ENCODE measurements around the gene ADAT2. TPM values are rescaled to one million over a fixed set of nuclear protein-coding genes. Genes with fewer than 3 reads are reported as not detected.
"Not testable (repeated sequence)": the region's sequence is repeated elsewhere in the genome, so short reads cannot be mapped to it uniquely, and the experiment has no call there.

The ADAT2 gene
- total and polyA plus RNA-seq, 8 donors, result 8.8 to 38.9 (median 32.2) TPM

GRCh38 chr6:143476545-143476944, 26.1 kb upstream of the ADAT2 start:
- ATAC-seq, result no peak

DNA sequence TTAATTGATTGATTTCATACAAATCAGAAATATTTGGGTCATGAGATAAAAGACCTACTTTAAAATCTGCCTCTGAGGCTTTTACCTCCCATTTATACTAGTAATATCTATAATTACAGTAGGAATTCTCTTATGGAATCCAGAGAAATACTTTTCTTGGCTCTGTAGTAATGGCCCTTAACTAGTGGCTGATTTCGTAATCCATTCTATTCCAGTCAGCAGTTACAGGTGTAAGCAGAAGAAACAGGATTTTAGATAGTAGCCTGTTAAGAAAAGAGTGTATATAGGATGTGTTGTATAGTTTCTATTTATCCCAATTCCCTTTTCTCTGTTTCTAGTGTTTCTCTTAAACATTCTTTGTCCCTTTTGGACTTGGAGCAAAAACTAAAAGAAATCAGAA, 21.3 kb upstream of the ADAT2 start:
- intact Hi-C loops (cut with DNase I), result no loop called here
- Histone ChIP-seq H3K4me3 (no peak overlapping the region), H3K36me3 (peaks cover 0 to 39% of the 10 kb centered on the region in 2 donors), H3K27ac (no peak overlapping the region), H3K9me3 (no peaks in the 10 kb centered on the region), H3K27me3 (no peaks in the 10 kb centered on the region), H3K4me1 (no peaks in the 10 kb centered on the region)
- TF ChIP-seq, protein P1, sequence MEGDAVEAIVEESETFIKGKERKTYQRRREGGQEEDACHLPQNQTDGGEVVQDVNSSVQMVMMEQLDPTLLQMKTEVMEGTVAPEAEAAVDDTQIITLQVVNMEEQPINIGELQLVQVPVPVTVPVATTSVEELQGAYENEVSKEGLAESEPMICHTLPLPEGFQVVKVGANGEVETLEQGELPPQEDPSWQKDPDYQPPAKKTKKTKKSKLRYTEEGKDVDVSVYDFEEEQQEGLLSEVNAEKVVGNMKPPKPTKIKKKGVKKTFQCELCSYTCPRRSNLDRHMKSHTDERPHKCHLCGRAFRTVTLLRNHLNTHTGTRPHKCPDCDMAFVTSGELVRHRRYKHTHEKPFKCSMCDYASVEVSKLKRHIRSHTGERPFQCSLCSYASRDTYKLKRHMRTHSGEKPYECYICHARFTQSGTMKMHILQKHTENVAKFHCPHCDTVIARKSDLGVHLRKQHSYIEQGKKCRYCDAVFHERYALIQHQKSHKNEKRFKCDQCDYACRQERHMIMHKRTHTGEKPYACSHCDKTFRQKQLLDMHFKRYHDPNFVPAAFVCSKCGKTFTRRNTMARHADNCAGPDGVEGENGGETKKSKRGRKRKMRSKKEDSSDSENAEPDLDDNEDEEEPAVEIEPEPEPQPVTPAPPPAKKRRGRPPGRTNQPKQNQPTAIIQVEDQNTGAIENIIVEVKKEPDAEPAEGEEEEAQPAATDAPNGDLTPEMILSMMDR (IDR thresholded peaks at IDR 0.05), result no peak
- no peak for ATAC-seq
- no peak for DNase-seq

More at GRCh38 chr6:143476545-143476944, 26.1 kb upstream of the ADAT2 start:
- TF ChIP-seq, protein P1 (IDR thresholded peaks at IDR 0.05), result no peak
- DNase-seq, result no peak
- Histone ChIP-seq H3K4me3 (no peak overlapping the region), H3K27me3 (no peaks in the 10 kb centered on the region), H3K9me3 (no peaks in the 10 kb centered on the region), H3K36me3 (peaks cover 0 to 34% of the 10 kb centered on the region in 2 donors), H3K4me1 (no peaks in the 10 kb centered on the region), H3K27ac (no peak overlapping the region)
- intact Hi-C loops (cut with DNase I), result no loop called here

GRCh38 chr6:143468823-143469222, 18.3 kb upstream of the ADAT2 start:
- DNase-seq; H3K27ac ChIP-seq; intact Hi-C loops (cut with DNase I); H3K4me1 ChIP-seq; H3K27me3 ChIP-seq; H3K4me3 ChIP-seq; ATAC-seq; H3K9me3 ChIP-seq: not testable (repeated sequence)
- peaks cover 0 to 30% of the 10 kb centered on the region in 2 donors for H3K36me3 ChIP-seq

DNA sequence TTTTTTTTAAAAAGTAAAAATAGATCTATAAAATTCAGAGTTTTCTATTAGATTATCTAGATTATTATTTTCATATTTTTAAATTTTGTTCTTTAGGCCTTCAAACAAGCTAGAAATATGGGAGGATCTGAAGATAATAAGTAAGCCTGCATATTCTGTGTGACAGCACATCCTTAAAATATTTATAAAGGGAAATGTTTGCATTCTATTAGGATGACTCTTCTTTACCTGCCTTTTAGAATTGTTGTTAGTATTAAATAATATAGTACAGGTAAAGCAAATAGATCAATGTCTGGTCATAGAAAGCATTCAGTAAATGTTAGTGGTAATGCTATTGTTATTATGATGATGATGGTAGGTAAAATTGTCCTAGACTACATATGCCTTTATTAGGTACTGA, 17.5 kb upstream of the ADAT2 start:
- H3K36me3 ChIP-seq, result peaks cover 0 to 26% of the 10 kb centered on the region in 2 donors
- no peak for ATAC-seq
- H3K9me3 ChIP-seq, result no peaks in the 10 kb centered on the region
- H3K4me3 ChIP-seq, result no peak overlapping the region
- DNase-seq, result no peak
- no peaks in the 10 kb centered on the region for H3K4me1 ChIP-seq
- intact Hi-C loops (cut with DNase I), result no loop called here
- no peak overlapping the region for H3K27ac ChIP-seq
- TF ChIP-seq, protein P1 (IDR thresholded peaks at IDR 0.05), result no peak
- H3K27me3 ChIP-seq, result no peaks in the 10 kb centered on the region

GRCh38 chr6:143465546-143465945, 15.1 kb upstream of the ADAT2 start:
- H3K4me3 ChIP-seq, result no peak overlapping the region
- H3K27me3 ChIP-seq, result no peaks in the 10 kb centered on the region
- H3K9me3 ChIP-seq, result no peaks in the 10 kb centered on the region
- no peak for DNase-seq
- TF ChIP-seq, protein P1 (IDR thresholded peaks at IDR 0.05), result no peak
- peaks cover 0 to 16% of the 10 kb centered on the region in 2 donors for H3K36me3 ChIP-seq
- no peak for ATAC-seq
- no peaks in the 10 kb centered on the region for H3K4me1 ChIP-seq
- intact Hi-C loops (cut with DNase I), result no loop called here
- no peak overlapping the region for H3K27ac ChIP-seq

Measured in left lung (tissue), 10 donors.